ENCODE data around the gene TFAP2D. TPM values are rescaled to one million over a fixed set of nuclear protein-coding genes. Genes with fewer than 3 reads are reported as not detected.

Gene TFAP2D
- not detected in 2 replicates for total RNA-seq (2014; rRNA removed; shearing (Covaris generic))

GRCh38 chr6:50713226-50713625, at the start of gene TFAP2D:
TFAP2D (plus strand) TSS chr6:50713526; CDS start chr6:50714056, 530 bp downstream.
- DNase-seq (ENCODE audit: low read depth) = no peak

GRCh38 chr6:50663806-50664205, 49.5 kb upstream of the TFAP2D start:
- DNase-seq (ENCODE audit: low read depth) = peak; percentile 23

GRCh38 chr6:50666089-50666488, 47.2 kb upstream of the TFAP2D start:
- DNase-seq (ENCODE audit: low read depth) = no peak

- DNase-seq (ENCODE audit: low read depth) = no peak
Observed at GRCh38 chr6:50681213-50681824, 32.0 kb upstream of the TFAP2D start.

- no peak for DNase-seq (ENCODE audit: low read depth)
Observed at GRCh38 chr6:50689210-50689609, 24.1 kb upstream of the TFAP2D start.

GRCh38 chr6:50691814-50692495, 21.4 kb upstream of the TFAP2D start:
- DNase-seq (ENCODE audit: low read depth) = no peak

GRCh38 chr6:50698546-50698945, 14.8 kb upstream of the TFAP2D start:
- no peak for DNase-seq (ENCODE audit: low read depth)

GRCh38 chr6:50699051-50699775, 14.1 kb upstream of the TFAP2D start:
- no peak for DNase-seq (ENCODE audit: low read depth)

GRCh38 chr6:50706575-50706974, 6.8 kb upstream of the TFAP2D start:
- DNase-seq (ENCODE audit: low read depth) = no peak

- DNase-seq (ENCODE audit: low read depth) = no peak
Observed at GRCh38 chr6:50707191-50707590, 6.1 kb upstream of the TFAP2D start.

- no peak for DNase-seq (ENCODE audit: low read depth)
Observed at GRCh38 chr6:50707652-50708300, 5.5 kb upstream of the TFAP2D start.

- DNase-seq (ENCODE audit: low read depth) = no peak
Observed at GRCh38 chr6:50708664-50709365, 4.5 kb upstream of the TFAP2D start.

GRCh38 chr6:50709366-50709734, 4.0 kb upstream of the TFAP2D start:
- no peak for DNase-seq (ENCODE audit: low read depth)

GRCh38 chr6:50711686-50712085, 1.6 kb upstream of the TFAP2D start:
- DNase-seq (ENCODE audit: low read depth) = no peak

- DNase-seq (ENCODE audit: low read depth) = no peak
Observed at GRCh38 chr6:50712291-50712690, 1.0 kb upstream of the TFAP2D start.

GRCh38 chr6:50713977-50714486, 706 bp downstream of the TFAP2D start:
- no peak for DNase-seq (ENCODE audit: low read depth)

GRCh38 chr6:50714487-50715379, 1.4 kb downstream of the TFAP2D start:
- DNase-seq (ENCODE audit: low read depth) = no peak

- peak; percentile 3 for DNase-seq (ENCODE audit: low read depth)
Observed at GRCh38 chr6:50716899-50717509, 3.7 kb downstream of the TFAP2D start.

- DNase-seq (ENCODE audit: low read depth) = no peak
Observed at GRCh38 chr6:50717734-50718457, 4.6 kb downstream of the TFAP2D start.

Data from M059J (cell line).